H54 (cell line): ENCODE data around the gene KLF1.
"Not testable (repeated sequence)": the region's sequence is repeated elsewhere in the genome, so short reads cannot be mapped to it uniquely, and the experiment has no call there.

ENCODE experiments used
- DNase-seq: peaks from one replicate; pipeline ENCODE4 v3.0.0; 2011; ENCODE audit warnings: low spot score, mixed read lengths; ENCODE audit not compliant: insufficient read length
- FAIRE-seq: peaks from 3 replicates; lab custom pipeline; 2011; peaks lifted over from hg19 to GRCh38; lab: Jason Lieb, UNC
- POLR2A ChIP-seq: IDR thresholded peaks from 2 replicates; pipeline ENCODE4 v1.6.1; 2011; ENCODE audit warnings: low read depth, mild to moderate bottlenecking, low read length

The KLF1 gene

DNA sequence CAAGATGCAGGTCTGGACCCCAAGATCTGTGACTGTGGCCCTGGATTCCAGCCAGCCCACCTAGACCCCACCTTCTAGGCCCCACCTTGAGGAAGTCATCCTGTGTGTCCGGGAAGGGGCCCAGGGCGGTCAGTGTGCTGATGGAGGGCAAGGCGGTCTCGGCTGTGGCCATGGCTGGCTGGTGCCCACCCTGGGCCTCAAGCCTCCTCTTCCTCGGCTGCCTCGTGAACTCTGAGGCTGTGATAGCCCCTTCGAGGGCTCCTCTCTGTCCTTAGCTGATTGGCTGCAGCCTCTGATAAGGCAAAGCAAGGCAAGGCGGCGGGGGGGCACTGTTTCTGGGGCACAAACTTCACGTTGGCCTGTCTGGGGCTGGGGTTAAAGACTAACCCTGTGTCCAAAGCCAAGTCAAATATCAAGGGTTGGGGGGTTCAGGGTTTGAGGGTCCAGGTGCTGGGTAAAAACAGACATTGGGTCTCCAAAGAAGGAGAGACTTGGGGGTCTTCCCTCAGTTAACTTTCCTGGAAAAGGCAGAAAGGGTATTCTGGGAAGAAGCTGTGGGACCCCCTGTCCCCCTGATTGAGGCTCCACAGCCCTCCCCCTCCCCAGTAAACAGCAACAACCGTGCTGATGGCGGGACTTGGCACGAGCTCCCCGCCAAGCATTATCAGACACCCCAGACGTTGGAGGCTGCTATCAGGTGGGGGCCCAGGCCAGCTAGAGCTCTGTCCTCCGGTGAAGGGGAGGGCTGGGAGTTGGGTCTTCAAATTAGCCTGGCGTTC lies at the start of gene KLF1:
KLF1 (minus strand) TSS at position 233 of the 779 bp plus-strand sequence; CDS start at position 172, 61 bp downstream.
- TF ChIP-seq POLR2A = no peak
- DNase-seq = no peak
- no peak for FAIRE-seq

DNA sequence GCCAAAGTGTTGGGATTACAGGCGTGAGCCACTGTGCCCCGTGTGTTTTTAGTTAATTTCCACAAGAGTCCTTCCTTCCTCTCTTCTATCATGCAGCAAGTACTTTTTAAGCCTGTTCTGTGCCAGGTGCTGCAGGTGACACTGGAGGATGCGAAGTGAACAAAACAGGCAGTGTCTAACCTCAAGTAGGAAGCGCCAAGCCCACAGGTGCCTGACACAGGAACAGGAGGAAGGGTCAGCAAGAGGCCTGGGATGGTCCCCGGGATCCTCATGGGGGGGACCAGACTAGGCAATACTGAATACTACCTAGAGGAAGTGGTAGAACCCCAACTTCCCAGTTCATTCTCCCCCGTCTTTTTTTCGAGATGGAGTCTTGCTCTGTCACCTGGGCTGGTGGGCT lies 49.6 kb upstream of the KLF1 start:
- no peak for TF ChIP-seq POLR2A
- FAIRE-seq = no peak
- no peak for DNase-seq

DNA sequence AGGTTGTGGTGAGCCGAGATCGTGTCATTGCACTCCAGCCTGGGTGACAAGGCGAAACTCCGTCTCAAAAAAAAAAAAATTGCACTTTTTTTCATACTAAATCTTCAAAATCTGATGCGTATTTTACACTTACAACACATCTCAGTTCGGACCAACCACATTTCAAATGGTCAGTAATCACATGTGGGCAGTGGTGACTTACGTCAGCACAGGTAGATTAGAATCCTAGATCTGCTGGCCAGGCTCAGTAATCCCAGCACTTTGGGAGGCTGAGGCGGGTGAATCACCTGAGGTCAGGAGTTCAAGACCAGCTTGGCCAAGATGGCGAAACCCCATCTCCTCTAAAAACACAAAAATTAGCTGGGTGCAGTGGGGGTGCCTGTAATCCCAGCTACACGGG lies 48.1 kb upstream of the KLF1 start:
- no peak for DNase-seq
- no peak for TF ChIP-seq POLR2A
- no peak for FAIRE-seq

DNA sequence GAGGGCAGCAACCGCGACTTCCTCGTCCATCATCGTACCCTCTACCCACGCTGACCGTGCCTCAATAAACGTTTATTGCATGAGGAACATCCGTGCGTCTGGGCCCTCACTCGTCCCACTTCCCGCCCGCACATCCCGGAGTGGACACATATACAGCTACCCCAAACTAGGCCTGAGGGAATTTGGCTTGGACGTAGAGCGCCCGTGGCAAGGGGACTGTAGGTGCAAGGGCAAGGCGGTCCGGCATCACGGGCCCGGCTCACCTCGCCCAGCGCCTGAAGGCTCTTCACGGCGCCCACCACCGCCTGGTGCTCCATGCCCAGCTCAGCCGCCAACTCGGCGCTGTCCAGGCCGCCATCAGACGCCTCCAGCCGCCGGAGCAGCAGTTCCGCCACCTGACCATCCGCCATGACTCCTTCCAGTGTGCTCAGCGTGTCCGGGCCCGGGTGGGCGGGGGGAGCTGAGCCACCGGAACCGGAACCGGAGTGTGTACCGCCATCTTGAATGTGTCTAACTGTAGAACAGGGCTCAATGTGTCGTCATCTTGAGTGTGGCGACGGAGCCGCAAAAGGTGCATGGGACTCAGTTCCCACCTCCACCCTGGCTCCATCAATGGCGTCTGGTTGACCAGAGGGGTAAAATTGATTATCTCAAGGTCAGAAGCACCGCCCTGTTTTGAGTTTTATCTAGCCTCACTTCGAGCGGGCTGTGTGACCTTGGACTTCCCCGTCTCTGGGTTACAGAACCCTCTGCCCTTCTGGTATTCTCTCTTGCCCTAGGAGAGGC lies 46.5 kb upstream of the KLF1 start, which contains the start of gene FARSA:
FARSA (minus strand) TSS at position 425 of the 786 bp plus-strand sequence; CDS start at position 410, 15 bp downstream.
- peak; percentile 84 for DNase-seq
- FAIRE-seq = peak; percentile 81
- TF ChIP-seq POLR2A = peak; percentile 91

DNA sequence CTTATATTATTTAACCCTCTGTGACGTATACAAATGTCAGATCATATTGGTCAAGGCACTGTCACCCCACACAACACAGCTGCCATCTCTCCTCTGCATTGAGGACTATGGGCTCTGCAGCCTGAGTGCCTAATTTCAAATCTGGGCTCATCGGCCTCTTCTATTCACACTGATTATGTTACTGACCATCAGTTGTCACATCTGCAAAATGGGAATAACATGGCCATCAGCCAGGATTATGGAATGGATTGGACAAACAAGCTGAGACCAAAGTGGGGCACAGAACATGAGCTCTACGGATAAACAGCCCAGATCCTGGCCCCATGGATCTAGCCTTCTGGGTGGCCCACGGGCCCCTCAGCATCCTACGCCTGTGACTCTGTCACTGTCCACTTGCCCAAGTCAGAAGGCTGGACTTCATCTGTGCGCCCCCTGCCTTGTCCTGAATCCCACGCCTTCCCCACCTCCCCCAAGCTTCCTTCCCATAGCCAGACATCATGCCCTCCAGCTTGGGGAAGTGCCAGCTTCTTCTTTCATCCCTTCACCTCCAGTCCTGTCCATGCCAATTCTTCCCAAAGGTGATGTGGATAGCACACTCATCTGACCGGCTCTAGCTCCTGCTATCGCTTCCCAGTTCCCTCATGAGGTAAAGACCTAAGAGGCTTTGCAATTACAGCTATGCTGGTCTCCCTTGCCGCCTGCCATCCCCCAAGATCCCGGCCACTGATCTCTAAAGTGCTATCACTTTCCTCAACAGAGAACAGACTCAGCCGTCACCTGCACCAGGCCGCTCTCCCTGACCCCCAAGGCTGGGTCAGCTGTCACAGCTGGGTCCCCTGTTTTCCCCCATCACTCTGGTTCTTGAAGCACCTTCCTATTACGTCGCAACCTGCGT lies 45.6 kb upstream of the KLF1 start:
- DNase-seq = no peak
- no peak for FAIRE-seq
- TF ChIP-seq POLR2A = no peak

DNA sequence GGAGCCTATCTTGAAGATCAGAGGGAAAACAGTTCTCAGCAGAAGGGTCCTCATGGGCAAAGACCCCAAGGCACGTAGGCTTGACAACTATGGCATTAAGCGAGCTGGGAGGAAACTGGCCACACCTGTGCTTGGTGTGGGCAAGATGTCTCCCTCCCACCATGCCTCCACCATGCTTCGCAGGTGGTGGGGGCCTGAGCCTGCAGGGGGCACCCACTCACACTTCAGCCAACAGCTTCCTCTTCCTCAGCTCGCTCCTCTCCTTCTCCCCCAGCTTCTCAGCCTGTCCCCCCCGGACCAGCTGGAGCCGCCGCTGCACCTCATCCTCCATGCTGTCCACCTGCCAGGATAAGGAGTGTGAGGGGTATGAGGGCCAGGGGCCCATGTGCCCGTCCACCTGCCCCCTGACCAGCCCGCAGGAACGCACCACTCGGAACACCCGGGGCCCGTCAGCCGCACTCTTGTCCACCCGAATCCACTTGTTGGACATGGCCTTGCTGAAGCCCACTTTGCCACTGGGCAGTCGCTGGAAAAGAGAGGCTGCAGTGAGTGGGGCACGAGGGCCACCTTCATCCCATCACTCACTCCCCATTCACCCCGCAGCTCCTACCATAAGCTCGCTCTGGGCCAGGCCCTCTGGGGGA lies 43.1 kb upstream of the KLF1 start:
- TF ChIP-seq POLR2A = no peak
- FAIRE-seq = no peak
- no peak for DNase-seq

DNA sequence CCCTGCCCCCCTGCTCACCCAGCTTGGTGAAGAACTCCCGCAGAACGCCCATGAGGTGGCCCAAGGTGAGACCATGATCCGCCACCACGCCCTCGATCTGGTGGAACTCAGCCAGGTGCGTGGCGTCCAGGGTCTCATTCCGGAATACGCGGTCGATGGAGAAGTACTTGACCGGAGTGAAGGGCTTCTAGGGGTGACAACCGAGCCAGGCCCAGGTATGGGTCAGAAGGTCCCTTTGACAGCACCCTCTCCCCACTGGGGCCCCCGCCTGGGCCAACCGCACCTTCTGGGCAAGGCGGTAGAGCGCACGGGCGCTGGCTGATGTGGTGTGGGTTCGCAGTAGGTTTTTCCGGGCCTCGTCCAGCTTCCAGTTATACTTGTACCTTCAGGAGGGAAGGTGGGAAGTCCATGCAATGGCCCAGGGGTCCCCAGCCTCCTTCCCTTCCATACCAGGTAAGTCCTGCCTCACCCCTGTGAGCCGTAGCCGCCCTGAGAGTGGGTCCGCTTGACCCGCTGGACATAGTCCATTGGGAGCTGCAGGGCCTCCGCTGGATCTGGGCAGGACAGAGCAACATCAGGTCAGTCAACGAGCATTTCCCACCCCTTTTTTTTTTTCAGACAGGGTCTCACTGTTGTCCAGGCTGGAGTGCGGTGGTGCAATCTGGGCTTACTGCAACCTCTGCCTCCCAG lies 37.8 kb upstream of the KLF1 start:
- no peak for TF ChIP-seq POLR2A
- no peak for FAIRE-seq
- DNase-seq = no peak

DNA sequence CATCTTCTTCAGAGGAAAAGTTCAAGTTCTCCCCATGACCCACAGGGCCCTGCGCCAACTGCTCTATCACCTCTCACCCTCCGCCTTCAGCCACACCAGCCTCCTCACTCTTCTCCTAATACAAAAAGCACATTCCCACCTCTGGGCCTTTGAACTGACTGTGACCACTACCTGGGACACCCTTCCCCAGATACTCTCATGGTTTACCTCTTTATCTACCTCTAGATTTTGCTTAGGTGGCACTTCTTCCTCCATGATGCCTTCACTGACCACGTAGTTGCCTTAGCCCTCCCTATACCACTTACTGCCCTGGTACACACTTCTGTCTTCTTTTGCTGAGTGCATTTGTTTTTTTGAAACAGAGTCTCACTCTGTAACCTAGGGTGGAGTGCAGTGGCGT lies 36.0 kb upstream of the KLF1 start:
- no peak for TF ChIP-seq POLR2A
- FAIRE-seq (no peak), DNase-seq (no peak)

DNA sequence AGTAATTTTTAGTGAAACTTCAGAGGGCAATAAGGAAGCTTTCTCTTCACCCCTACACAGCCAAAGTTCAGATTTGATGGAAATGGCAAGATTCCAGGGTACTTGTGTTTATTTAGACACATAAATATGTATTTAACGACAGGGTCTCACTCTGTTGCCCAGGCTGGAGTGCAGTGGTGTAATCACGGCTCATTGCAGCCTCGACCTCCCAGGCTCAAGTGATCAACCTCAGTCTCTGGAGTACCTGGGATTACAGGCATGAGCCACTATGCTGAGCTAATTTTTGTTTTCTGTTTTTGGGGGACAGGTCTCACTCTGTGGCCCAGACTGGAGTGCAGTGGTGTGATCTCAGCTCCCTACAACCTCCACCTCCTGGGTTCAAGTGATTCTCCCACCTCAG lies 34.0 kb upstream of the KLF1 start:
- DNase-seq = no peak
- TF ChIP-seq POLR2A = no peak

DNA sequence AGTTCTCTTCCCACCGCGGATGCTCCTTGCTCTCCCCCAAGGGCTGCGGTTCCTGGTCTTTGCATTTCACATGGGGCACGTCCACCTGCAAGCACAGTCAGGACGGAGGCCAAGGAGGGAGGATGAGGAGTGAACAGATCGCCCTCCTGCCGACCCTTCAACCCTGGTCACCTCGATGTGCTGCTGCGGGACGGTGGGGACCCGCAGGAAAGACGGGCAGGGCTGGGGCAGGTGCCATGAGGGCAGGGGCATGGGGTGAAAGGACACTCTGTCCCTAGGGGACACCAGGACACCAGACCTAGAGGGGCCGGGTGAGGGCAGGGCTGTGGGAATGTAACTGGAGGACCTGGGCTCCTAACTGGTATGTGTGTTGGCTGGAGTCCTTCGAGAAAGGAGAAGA lies 31.3 kb upstream of the KLF1 start:
- no peak for DNase-seq
- no peak for TF ChIP-seq POLR2A
- FAIRE-seq = no peak

More for the DNA sequence above, 34.0 kb upstream of the KLF1 start:
- no peak for FAIRE-seq

DNA sequence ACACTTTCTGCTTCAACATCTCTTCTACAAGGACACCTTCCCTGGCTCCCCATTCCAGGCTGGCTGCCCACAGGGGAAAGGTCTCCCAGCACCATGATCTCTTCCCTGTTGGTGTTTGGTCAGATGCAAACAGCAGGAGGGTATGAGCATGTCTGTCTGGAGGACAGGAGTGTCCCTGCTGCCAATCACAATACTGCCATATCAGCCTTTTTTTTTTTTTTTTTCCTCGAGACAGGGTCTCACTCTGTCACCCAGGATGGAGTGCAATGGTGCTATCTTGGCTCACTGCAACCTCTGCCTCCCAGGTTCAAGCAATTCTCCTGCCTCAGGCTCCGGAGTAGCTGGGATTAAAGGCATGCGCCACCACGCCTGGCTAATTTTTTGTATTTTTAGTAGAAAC lies 28.9 kb upstream of the KLF1 start:
- not testable (repeated sequence) for DNase-seq, FAIRE-seq

DNA sequence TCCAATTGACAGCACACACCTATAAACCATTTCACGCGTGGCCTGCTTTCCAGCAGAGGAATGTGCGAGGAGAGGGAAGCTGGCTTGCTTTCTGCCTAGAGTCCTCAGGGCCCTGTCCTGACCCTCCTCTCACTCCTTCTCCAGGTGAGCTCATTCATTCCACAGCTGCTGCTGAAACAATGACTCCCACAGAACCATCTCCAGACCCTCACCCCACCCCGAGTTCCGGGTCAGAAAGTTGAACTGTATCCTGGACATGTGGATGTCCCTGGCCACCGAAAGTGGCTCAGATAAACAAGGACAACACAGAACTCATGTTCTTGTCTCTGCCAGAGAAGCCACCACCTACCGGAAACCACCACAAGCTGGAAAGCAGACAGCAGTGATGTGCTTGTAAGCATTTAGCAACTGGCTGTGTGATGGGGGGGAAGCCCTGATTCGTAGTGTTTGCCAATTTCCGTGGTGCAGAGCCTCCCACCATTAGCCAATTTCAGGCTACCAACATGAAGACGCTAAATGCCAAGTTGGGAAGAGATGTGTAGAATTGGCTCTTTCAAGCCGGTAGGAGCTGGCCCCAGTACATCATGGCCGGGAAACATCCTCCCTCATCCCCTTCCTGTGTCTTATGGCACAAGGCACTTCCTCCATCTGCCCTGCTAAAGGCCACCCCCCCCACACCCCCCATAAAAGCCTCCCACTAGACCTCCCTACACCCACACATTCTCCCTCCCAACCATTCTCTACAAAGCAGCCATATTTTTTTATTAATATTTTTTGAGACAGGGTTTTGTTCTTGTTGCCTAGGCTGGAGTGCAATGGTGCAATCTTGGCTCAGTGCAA lies 27.1 kb upstream of the KLF1 start:
- TF ChIP-seq POLR2A = no peak
- no peak for FAIRE-seq
- no peak for DNase-seq
